HCEC 1CT (cell line): ENCODE data around the gene PTPRD.
"Not testable (repeated sequence)": the region's sequence is repeated elsewhere in the genome, so short reads cannot be mapped to it uniquely, and the experiment has no call there.

Source experiments
- DNase-seq: peaks from one replicate; pipeline ENCODE4 v3.0.0-alpha.2; 2017

Gene PTPRD

DNA sequence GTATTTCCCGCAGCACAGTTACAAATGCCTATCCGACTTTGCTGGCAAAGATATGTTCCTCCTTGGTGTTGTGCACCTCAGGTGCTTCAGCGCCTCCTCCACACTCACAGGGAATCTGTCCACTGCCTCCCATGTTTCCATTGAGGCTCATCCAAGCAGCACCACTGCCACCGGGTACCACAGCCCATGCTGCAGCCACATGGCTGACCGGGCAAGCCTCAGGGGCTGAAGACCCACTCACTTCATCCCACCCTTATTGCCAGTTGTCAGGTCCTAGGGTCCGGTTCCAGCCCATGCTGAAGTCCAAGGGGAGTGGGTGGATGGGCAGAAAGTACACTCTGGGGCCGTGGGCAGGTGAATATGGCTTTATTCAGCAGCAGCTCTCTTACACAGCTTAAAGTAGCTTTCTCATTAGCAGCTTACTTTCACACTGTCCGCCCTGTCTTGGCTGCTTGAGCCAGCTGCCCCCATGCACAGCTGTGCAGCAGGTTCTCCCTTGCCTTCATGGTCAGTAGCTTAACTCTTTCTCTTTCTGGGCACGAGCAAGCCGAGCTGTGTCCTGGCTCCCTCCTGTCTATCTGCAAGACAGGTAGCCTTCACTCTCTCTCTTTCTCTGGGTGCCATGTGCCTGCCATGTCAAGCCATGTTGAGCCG lies 1052.3 kb downstream of the PTPRD start:
- no peak for DNase-seq

DNA sequence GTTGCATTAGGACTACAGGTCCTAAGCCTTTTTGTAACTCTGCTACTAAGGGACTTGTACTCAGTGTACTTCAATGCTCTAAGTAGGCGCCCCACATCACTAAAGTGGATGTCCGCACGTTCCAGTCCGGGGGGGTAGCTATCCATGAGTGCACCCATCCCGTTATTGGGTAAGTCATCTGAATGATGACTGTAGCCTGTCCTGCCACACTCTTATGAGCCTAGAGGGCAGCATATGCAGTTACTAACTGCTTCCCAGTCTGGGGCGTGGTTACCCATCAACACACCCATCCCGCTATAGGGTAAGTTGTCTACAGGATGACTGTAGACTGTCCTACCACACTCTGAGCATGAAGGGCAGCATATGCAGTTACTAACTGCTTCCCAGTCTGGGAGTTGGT lies 1053.9 kb downstream of the PTPRD start:
- DNase-seq: no peak

DNA sequence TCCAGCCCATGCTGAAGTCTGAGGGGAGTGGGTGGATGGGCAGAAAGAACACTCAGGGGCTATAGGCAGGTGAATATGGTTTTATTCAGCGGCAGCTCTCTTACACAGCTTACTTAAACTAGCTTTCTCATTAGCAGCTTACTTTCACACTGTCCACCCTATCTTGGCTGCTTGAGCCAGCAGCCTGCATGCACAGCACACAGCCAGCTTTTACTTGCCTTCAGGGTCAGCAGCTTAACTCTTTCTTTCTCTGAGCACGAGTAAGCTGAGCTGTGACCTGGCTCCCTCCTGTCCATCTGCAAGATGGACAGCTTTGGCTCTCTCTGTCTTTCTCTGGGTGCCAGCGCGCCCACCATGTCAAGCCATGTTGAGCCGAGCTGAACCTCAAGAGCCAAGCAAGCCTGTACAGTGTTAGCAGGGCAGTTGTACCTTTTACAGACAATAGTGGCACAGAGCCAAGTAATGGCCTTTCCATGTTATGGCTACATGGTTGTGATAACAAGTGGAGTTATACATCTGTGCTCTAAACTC lies 1054.9 kb downstream of the PTPRD start:
- DNase-seq: no peak

DNA sequence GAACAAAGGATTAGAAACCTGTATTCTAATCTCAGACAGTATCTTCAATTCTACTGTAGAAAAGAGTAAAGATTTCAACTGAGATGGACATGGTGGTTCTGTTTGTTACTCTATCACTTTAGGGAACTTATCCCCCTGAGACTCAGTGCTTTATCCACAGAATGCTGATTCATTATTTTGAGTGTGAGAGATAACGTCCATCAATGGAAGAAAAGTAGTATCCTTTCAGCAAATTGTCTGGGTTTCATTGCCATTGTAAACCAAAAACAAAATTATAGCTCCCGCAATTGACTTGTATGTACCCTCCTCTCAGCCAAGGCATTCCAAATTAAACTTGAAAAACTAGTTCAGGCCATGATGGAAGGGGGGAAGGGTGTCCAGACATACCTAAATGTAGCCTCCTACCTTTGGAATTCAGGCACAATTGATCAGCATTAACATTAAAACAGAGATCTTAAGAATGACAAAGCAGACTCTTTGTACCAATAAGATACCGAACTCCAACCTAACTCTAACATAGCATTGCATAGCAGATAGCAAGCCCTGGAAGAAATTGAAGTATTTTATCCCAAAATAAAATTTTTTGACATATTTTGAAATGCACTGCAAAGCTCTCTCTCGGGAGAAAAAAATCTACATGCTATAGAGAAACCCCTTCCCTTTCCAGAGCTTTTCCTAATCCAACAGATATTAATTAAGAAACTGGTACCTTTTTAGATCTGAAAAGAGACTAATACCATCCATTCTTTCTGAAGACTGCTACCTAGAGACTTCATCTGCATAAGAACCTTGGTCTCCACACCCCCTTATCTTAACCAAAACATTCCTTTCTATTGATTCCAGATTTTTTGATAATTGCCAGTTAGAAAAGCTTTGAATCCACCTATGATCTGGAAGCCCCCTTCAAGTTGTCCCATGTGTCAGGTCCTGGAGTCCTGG lies 1055.7 kb downstream of the PTPRD start:
- DNase-seq: no peak

GRCh38 chr9:9552665-9553064 lies 1060.1 kb downstream of the PTPRD start:
- no peak for DNase-seq

DNA sequence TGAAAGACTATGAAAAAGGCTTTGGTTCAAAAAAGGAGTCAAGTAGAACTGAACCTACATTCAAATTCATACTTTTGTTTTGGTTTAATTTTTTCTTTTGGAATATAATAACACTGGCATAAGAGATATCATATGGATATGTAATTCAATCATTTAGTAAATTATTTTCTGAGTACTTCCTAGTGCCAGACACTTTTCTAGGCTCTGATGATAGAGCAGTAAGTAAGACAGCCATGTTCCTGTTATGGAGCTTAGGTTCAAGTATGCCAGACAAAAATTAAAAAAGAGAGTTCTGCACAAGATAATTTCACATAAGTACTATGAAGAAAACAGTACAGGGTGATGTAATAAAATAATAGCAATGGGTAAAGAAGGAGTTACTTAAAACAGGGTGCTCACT lies 1074.0 kb downstream of the PTPRD start:
- DNase-seq: no peak

DNA sequence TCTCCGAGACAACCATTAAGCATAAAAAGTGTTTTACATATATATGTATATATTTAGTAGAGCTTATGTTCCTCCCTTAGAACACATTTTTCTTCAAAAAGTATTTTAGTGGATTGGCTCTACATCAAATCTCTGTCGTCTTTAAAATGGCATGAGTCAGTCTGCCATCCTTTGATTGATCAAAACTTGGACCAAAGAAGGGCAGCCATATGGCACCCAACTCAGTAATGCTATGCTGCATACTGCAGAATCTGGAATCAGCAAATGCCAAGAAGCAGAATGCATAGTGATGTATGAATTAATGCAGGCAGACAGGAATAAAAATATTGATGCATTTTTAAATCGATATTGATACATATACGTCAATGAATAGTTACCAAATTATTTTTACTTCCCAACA lies 1074.4 kb downstream of the PTPRD start:
- DNase-seq: no peak

GRCh38 chr9:9536523-9536922 lies 1076.3 kb downstream of the PTPRD start:
- DNase-seq: no peak

GRCh38 chr9:9523476-9524139 lies 1089.2 kb downstream of the PTPRD start:
- no peak for DNase-seq

DNA sequence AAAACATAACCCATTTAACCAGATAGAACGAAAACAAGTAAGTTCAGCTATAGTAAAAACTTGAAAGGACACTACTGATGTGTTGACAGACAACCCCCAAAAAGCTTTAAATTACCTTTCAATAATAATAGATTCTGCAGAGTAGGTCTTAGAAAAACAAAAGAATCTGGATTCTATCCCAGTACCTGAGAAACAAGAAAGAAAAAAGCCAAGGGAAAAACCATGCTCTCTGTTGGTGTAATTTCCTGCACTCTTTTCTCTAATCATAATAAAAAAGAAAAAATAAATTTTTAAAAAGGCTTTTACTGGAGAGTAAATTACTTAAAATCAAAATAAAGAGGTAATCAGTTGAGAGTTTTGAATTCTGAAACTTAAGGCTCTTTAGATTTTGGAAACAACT lies 1090.4 kb downstream of the PTPRD start:
- DNase-seq: no peak

GRCh38 chr9:9521033-9521779 lies 1091.6 kb downstream of the PTPRD start:
- DNase-seq: no peak

- no peak for DNase-seq
Observed at GRCh38 chr9:9504869-9505268, 1107.9 kb downstream of the PTPRD start.

GRCh38 chr9:9499546-9499945 lies 1113.3 kb downstream of the PTPRD start:
- no peak for DNase-seq

GRCh38 chr9:9498846-9499245 lies 1114.0 kb downstream of the PTPRD start:
- no peak for DNase-seq

GRCh38 chr9:9498128-9498527 lies 1114.7 kb downstream of the PTPRD start:
- no peak for DNase-seq

GRCh38 chr9:9494336-9494735 lies 1118.5 kb downstream of the PTPRD start:
- DNase-seq: no peak

GRCh38 chr9:9492506-9492905 lies 1120.3 kb downstream of the PTPRD start:
- DNase-seq: no peak

DNA sequence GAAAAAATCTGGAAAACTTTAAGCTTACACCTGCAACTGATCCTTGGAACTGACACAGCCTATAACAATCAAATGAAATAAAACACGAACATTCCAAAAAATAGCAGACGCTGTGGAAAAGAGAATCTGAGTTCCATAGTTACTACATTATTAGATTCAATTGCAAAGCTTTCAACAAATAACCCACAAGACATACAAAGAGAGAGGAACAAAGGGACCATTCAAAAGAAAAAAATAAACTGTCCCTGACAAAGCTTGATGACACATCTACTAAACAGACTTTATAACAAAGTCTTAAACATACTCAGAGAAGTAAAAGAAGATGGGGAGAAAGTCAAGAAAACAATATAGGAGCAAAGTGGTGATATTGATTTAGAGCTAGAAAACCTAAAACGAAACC lies 1123.6 kb downstream of the PTPRD start:
- DNase-seq: no peak

DNA sequence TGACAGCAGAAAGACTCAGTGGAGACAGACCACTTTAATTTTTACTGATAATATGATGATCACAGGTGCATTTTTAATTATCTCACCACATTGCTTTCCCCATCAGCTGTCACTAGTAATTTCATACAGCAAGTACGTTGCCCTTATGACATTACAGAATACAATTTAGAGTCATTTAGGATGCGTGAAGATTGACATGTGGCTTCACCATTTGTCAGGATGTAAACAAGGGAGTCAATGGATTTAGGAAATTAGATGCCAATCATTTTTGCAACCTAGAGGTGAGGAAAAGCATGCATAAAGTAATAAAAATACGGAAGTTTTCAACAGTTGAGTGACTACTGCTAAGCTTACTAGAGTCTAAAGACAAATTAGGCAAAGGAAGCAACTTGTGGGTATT lies 1129.6 kb downstream of the PTPRD start:
- DNase-seq: no peak

- no peak for DNase-seq
Observed at GRCh38 chr9:9478741-9479140, 1134.1 kb downstream of the PTPRD start.

DNA sequence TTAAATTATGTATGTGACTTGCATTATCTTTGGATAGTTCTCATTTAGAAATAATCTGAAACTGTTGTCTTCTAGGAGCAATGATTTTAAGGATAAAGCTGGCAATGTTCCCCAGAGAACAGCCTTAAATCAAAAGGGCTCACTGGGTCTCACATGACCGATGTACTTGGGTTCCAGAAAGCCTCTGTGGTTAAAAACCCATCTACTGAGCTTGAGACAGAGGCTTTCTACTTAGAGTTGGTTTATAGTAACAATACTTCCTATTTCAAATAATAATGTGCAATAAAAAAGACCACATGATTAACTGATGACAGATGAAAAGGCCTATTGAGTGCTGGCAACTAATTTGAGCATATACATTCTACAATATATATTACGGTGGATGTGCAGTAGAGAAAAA lies 1143.5 kb downstream of the PTPRD start:
- DNase-seq: no peak

DNA sequence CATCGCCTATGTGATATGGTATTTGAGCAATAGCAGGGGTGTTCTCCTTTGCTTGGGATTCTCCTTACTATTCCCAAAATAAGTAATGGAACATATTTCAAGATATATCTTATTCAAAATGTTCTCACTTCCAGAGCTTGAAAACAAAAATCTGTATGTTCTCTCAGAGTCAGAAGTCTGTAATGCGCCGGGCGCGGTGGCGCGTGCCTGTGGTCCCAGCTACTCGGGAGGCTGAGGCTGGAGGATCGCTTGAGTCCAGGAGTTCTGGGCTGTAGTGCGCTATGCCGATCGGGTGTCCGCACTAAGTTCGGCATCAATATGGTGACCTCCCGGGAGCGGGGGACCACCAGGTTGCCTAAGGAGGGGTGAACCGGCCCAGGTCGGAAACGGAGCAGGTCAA lies 1170.9 kb downstream of the PTPRD start:
- not testable (repeated sequence) for DNase-seq

GRCh38 chr9:9437641-9438040 lies 1175.2 kb downstream of the PTPRD start:
- DNase-seq: no peak
